Panc1 (cell line): Measurements from ENCODE around the gene ENOX1. TPM values are rescaled to one million over a fixed set of nuclear protein-coding genes. Genes with fewer than 3 reads are reported as not detected.

Experiments
- ATAC-seq: fragments of 200-7000 bp; cut with Tn5 transposase; 2 replicates; pipeline ENCODE4 v1.9.1; 2020; ENCODE audit warnings: mild to moderate bottlenecking, moderate library complexity
- BruUV-seq: library from RNA; stranded (reverse); fragments of 400-500 nt; replicated peaks from 2 replicates; lab custom pipeline; 2021; lab: Mats Ljungman, UMichigan
- CTCF ChIA-PET: fragments of 300-600 bp; sonication (Branson Sonifier 250); formaldehyde crosslinking; loops from one replicate; lab custom pipeline; 2022; ENCODE audit warnings: antibody characterized with exemption; lab: Charles Lee
- POLR2A ChIA-PET: fragments of 300-600 bp; sonication (Branson Sonifier 250); formaldehyde crosslinking; loops from one replicate; lab custom pipeline; 2022; ENCODE audit warnings: antibody characterized with exemption; lab: Charles Lee
- DNase-seq: peaks from one replicate; pipeline ENCODE4 v3.0.0-alpha.2; 2010; ENCODE audit warnings: low read depth, low spot score
- H3K27ac ChIP-seq: 2 replicates; pipeline ENCODE4 v1.5.1; 2011; ENCODE audit warnings: mild to moderate bottlenecking, low read length, inconsistent platforms
- H3K27me3 ChIP-seq: fragments of 200-500 bp; sonication (Bioruptor generic); 2 replicates; pipeline ENCODE4 v1.6.0; 2014; ENCODE audit warnings: low read length, inconsistent platforms; ENCODE audit not compliant: control insufficient read depth, insufficient read depth
- H3K36me3 ChIP-seq: fragments of 200-500 bp; sonication (Bioruptor generic); 2 replicates; pipeline ENCODE4 v1.5.1; 2014; ENCODE audit warnings: inconsistent platforms, mild to moderate bottlenecking, low read length, moderate library complexity; ENCODE audit not compliant: control insufficient read depth, insufficient read depth
- H3K4me1 ChIP-seq: 2 replicates; pipeline ENCODE4 v1.5.1; 2011; ENCODE audit warnings: inconsistent platforms, mild to moderate bottlenecking, low read length, moderate library complexity; ENCODE audit not compliant: control insufficient read depth, insufficient read depth
- H3K4me3 ChIP-seq, 2 experiments: 2 replicates each; pipeline ENCODE4 v1.5.1; 2011 to 2012; ENCODE audit warnings: low read depth in 2 of 2, low read length in 2 of 2, mild to moderate bottlenecking in 2 of 2, inconsistent platforms in 1 of 2, moderate library complexity in 1 of 2
- H3K9me3 ChIP-seq: fragments of 200-500 bp; sonication (Bioruptor generic); 2 replicates; pipeline ENCODE4 v1.5.1; 2014; ENCODE audit warnings: low read depth, mild to moderate bottlenecking, inconsistent platforms, low read length, moderate library complexity; ENCODE audit not compliant: control insufficient read depth, insufficient read depth
- CTCF ChIP-seq: fragments of 450-650 bp; IDR thresholded peaks from 2 replicates; pipeline ENCODE4 v1.5.1; 2017; ENCODE audit warnings: mild to moderate bottlenecking
- POLR2AphosphoS5 ChIP-seq: IDR thresholded peaks from 2 replicates; pipeline ENCODE4 v1.6.1; 2012; ENCODE audit warnings: mild to moderate bottlenecking, low read depth, low read length, moderate library complexity
- REST ChIP-seq, 2 experiments: IDR thresholded peaks; 2 replicates each; pipeline ENCODE4 v1.6.1; 2011 to 2012; ENCODE audit warnings: low read depth in 2 of 2, control low read depth in 1 of 2, low read length in 1 of 2, mild to moderate bottlenecking in 1 of 2, moderate library complexity in 1 of 2; ENCODE audit not compliant: insufficient read depth in 1 of 2
- SIN3A ChIP-seq: IDR thresholded peaks from 2 replicates; pipeline ENCODE4 v1.6.1; 2012; ENCODE audit warnings: low read depth, mild to moderate bottlenecking, low read length, moderate library complexity, borderline replicate concordance; ENCODE audit not compliant: insufficient read depth
- TCF7L2 ChIP-seq: IDR thresholded peaks from 2 replicates; pipeline ENCODE4 v1.6.1; 2011; ENCODE audit warnings: mild to moderate bottlenecking, low read depth, low read length, inconsistent platforms
- in situ Hi-C: cut with HindIII; loops from 2 replicates; pipeline ENCODE4 v1.10.0; 2016; ENCODE audit warnings: low sequenced_read_pairs, low pct_unique_long_range_greater_than_20kb
- intact Hi-C: fragments of 100-400 bp; cut with micrococcal nuclease; formaldehyde crosslinking; loops from one replicate; pipeline ENCODE4 v1.10.0; 2022; ENCODE audit not compliant: unreplicated experiment
- total RNA-seq: library from RNA; stranded (reverse); gene quantifications from one replicate; pipeline ENCODE4 v1.2.1, GENCODE V29; 2021; ENCODE audit not compliant: unreplicated experiment

The ENOX1 gene
- total RNA-seq, 1 experiment from 2014 or later: 0.23 TPM

GRCh38 chr13:43297967-43298678 is 488.6 kb downstream of the ENOX1 start:
- ChIA-PET POLR2A (no interaction called here), CTCF (no interaction called here)
- no peak overlapping the region for H3K4me3 ChIP-seq
- BruUV-seq: no TSS peak
- H3K27ac ChIP-seq: no peak overlapping the region
- H3K36me3 ChIP-seq: no peaks in the 10 kb centered on the region
- in situ Hi-C loops (no loop called here), intact Hi-C loops (no loop called here)
- no peaks in the 10 kb centered on the region for H3K27me3 ChIP-seq
- no peaks in the 10 kb centered on the region for H3K9me3 ChIP-seq
- no peak for DNase-seq
- no peaks in the 10 kb centered on the region; the same call in 1 of the 2 replicates for H3K4me1 ChIP-seq
- no peak for ATAC-seq
- TF ChIP-seq POLR2AphosphoS5 (no peak), CTCF (no peak), REST (IDR thresholded peaks at IDR 0.05; ENCODE audit: insufficient read depth in 1 of 2, low read depth in 2 of 2, low read length in 1 of 2) (no peak), SIN3A (no peak), TCF7L2 (no peak)

- intact Hi-C loops (no loop called here), in situ Hi-C loops (no loop called here)
- BruUV-seq: no TSS peak
- no peaks in the 10 kb centered on the region for H3K27me3 ChIP-seq
- H3K36me3 ChIP-seq: no peaks in the 10 kb centered on the region
- CTCF ChIA-PET: no interaction called here
- no peak for TF ChIP-seq REST (IDR thresholded peaks at IDR 0.05; ENCODE audit: insufficient read depth in 1 of 2, low read depth in 2 of 2, low read length in 1 of 2)
- TF ChIP-seq POLR2AphosphoS5: no peak
- no peak for TF ChIP-seq TCF7L2
- TF ChIP-seq CTCF: no peak
- no peak for TF ChIP-seq SIN3A
- no peak for ATAC-seq
- DNase-seq: no peak
- H3K4me3 ChIP-seq: no peak overlapping the region
- no peaks in the 10 kb centered on the region for H3K4me1 ChIP-seq
- POLR2A ChIA-PET: no interaction called here
- no peak overlapping the region for H3K27ac ChIP-seq
- no peaks in the 10 kb centered on the region for H3K9me3 ChIP-seq
Measured at GRCh38 chr13:43295825-43296564, 490.8 kb downstream of the ENOX1 start.
